Prostate gland (tissue), 2 donors: ENCODE measurements around the gene GOLGA6L4. TPM values are rescaled to one million over a fixed set of nuclear protein-coding genes. Genes with fewer than 3 reads are reported as not detected.
"Not testable (repeated sequence)": the region's sequence is repeated elsewhere in the genome, so short reads cannot be mapped to it uniquely, and the experiment has no call there.

ENCODE experiments used
- DNase-seq: peaks from one replicate; pipeline ENCODE4 v3.0.0-alpha.2; 2019; ENCODE audit warnings: low spot score
- H3K27ac ChIP-seq, 2 donors: fragments of 200-600 bp; sonication (generic); 2 replicates each; pipeline ENCODE4 v1.5.1; 2017 to 2019
- H3K27me3 ChIP-seq: fragments of 200-600 bp; sonication (generic); replicated peaks from 2 replicates; pipeline ENCODE4 v1.5.1; 2019; ENCODE audit not compliant: insufficient read depth
- H3K36me3 ChIP-seq, 2 donors: fragments of 200-600 bp; sonication (generic); 1 replicate in 1 of 2; 2 replicates in 1 of 2; pipeline versions ENCODE4 v1.5.1 to v1.8.1; 2017 to 2019
- H3K4me1 ChIP-seq: fragments of 200-600 bp; sonication (generic); replicated peaks from 2 replicates; pipeline ENCODE4 v1.5.1; 2019
- H3K4me3 ChIP-seq, 2 donors: fragments of 200-600 bp; sonication (generic); 2 replicates each; pipeline ENCODE4 v1.5.1; 2017 to 2019
- H3K9me3 ChIP-seq: fragments of 200-600 bp; sonication (generic); 2 replicates; pipeline ENCODE4 v1.5.1; 2017
- WGBS: methylation state at CpG from one replicate; pipeline ENCODE4 v1.1.5; 2018; 5-methylcytosine and 5-hydroxymethylcytosine counted together
- intact Hi-C: fragments of 100-400 bp; cut with DNase I; formaldehyde crosslinking; loops from one replicate; pipeline ENCODE4 v1.14.2; 2022
- small RNA-seq, 2 donors: library from RNA; depleted of rRNA; stranded (forward); fragments of <200 nt; gene quantifications; one replicate each; pipeline ENCODE3, GENCODE V24; 2016
- total RNA-seq, 2 donors: library from RNA; depleted of rRNA; stranded (reverse); fragments of >200 nt; gene quantifications; one replicate each; pipeline ENCODE4 v1.1.0, GENCODE V29; 2016

The GOLGA6L4 gene
- 10 to 100 TPM in 1 of 2 donors, 1 to 10 TPM in 1; 3.6 to 10.0 TPM for total RNA-seq

- DNase-seq, H3K4me1 ChIP-seq, H3K9me3 ChIP-seq, H3K36me3 ChIP-seq, H3K27ac ChIP-seq, intact Hi-C loops, H3K27me3 ChIP-seq, H3K4me3 ChIP-seq: not testable (repeated sequence)
- WGBS, result no CpG with 5 or more reads among the region's 13 CpGs
These were observed at the start of gene GOLGA6L4 for GRCh38 chr15:84235573-84235972. Gene GOLGA6L4 (plus strand): TSS chr15:84235773. CDS start chr15:84235835, 62 bp downstream.

- H3K27ac ChIP-seq, H3K4me1 ChIP-seq, DNase-seq, intact Hi-C loops, H3K27me3 ChIP-seq, H3K36me3 ChIP-seq, H3K4me3 ChIP-seq, H3K9me3 ChIP-seq: not testable (repeated sequence)
- no CpG with 5 or more reads among the region's 5 CpGs for WGBS
These were observed 42.6 kb upstream of the GOLGA6L4 start for GRCh38 chr15:84192982-84193381.

- no CpG with 5 or more reads among the region's 8 CpGs for WGBS
- H3K36me3 ChIP-seq, H3K27ac ChIP-seq, intact Hi-C loops, DNase-seq, H3K9me3 ChIP-seq, H3K4me1 ChIP-seq, H3K4me3 ChIP-seq, H3K27me3 ChIP-seq: not testable (repeated sequence)
These were observed 40.0 kb upstream of the GOLGA6L4 start for GRCh38 chr15:84195603-84196002.

- H3K27me3 ChIP-seq, H3K9me3 ChIP-seq, H3K27ac ChIP-seq, H3K4me1 ChIP-seq, H3K4me3 ChIP-seq, H3K36me3 ChIP-seq, DNase-seq, intact Hi-C loops: not testable (repeated sequence)
- no CpG with 5 or more reads among the region's 14 CpGs for WGBS
These were observed 38.9 kb upstream of the GOLGA6L4 start for GRCh38 chr15:84196530-84197188.

GRCh38 chr15:84199865-84200264, 35.7 kb upstream of the GOLGA6L4 start:
- DNase-seq, H3K27me3 ChIP-seq, H3K36me3 ChIP-seq, H3K9me3 ChIP-seq, H3K4me1 ChIP-seq, H3K4me3 ChIP-seq, intact Hi-C loops, H3K27ac ChIP-seq: not testable (repeated sequence)
- WGBS, result no CpG with 5 or more reads among the region's 16 CpGs

GRCh38 chr15:84246441-84246840, 10.9 kb downstream of the GOLGA6L4 start:
- H3K4me3 ChIP-seq, H3K36me3 ChIP-seq, H3K27ac ChIP-seq, H3K9me3 ChIP-seq, H3K4me1 ChIP-seq, DNase-seq, intact Hi-C loops, H3K27me3 ChIP-seq: not testable (repeated sequence)
- no CpG with 5 or more reads among the region's 7 CpGs for WGBS

Small RNAs within 50 kb of the gene (small RNA-seq; reads per million reads assigned to genes)
- gene RN7SL331P (0 reads per million in 2 donors), gene UBE2Q2P8 (0 reads per million in 2 donors)
